ENCODE measurements around the gene CDH22.

DNA sequence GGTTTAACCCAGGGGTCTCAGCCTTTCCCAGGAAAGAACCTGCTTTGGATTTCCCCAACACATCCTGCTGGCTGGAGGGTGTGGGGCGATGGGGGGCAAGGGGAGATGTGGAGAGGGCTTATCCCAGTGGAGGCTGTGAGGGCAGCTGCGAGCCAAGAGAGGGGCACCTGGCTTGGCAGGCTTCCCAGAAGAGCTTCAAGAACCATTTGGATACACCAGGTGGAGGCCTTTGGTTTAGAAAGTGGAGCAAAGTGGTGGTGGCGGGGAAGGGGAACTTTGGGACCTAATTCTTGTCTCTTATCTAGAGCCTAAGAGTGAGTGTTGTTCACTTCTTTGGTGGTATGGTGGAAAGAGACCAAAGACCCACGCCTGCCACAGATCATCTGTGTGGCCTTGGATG, 177.8 kb downstream of the CDH22 start:
- TF ChIP-seq, protein P1, sequence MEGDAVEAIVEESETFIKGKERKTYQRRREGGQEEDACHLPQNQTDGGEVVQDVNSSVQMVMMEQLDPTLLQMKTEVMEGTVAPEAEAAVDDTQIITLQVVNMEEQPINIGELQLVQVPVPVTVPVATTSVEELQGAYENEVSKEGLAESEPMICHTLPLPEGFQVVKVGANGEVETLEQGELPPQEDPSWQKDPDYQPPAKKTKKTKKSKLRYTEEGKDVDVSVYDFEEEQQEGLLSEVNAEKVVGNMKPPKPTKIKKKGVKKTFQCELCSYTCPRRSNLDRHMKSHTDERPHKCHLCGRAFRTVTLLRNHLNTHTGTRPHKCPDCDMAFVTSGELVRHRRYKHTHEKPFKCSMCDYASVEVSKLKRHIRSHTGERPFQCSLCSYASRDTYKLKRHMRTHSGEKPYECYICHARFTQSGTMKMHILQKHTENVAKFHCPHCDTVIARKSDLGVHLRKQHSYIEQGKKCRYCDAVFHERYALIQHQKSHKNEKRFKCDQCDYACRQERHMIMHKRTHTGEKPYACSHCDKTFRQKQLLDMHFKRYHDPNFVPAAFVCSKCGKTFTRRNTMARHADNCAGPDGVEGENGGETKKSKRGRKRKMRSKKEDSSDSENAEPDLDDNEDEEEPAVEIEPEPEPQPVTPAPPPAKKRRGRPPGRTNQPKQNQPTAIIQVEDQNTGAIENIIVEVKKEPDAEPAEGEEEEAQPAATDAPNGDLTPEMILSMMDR (IDR thresholded peaks at IDR 0.05; ENCODE audit: poor library complexity, severe bottlenecking): no peak
- TF ChIP-seq EP300 (conservative IDR thresholded peaks at IDR 0.05; ENCODE audit: poor library complexity, severe bottlenecking) (no peak), SMC3 (conservative IDR thresholded peaks at IDR 0.05; ENCODE audit: poor library complexity) (no peak), EZH2 (IDR thresholded peaks at IDR 0.05; ENCODE audit: borderline replicate concordance, insufficient read depth, low read length, poor library complexity, severe bottlenecking) (no peak), TAF1 (IDR thresholded peaks at IDR 0.05; ENCODE audit: low read depth) (no peak)
- TF ChIP-seq, protein P2, sequence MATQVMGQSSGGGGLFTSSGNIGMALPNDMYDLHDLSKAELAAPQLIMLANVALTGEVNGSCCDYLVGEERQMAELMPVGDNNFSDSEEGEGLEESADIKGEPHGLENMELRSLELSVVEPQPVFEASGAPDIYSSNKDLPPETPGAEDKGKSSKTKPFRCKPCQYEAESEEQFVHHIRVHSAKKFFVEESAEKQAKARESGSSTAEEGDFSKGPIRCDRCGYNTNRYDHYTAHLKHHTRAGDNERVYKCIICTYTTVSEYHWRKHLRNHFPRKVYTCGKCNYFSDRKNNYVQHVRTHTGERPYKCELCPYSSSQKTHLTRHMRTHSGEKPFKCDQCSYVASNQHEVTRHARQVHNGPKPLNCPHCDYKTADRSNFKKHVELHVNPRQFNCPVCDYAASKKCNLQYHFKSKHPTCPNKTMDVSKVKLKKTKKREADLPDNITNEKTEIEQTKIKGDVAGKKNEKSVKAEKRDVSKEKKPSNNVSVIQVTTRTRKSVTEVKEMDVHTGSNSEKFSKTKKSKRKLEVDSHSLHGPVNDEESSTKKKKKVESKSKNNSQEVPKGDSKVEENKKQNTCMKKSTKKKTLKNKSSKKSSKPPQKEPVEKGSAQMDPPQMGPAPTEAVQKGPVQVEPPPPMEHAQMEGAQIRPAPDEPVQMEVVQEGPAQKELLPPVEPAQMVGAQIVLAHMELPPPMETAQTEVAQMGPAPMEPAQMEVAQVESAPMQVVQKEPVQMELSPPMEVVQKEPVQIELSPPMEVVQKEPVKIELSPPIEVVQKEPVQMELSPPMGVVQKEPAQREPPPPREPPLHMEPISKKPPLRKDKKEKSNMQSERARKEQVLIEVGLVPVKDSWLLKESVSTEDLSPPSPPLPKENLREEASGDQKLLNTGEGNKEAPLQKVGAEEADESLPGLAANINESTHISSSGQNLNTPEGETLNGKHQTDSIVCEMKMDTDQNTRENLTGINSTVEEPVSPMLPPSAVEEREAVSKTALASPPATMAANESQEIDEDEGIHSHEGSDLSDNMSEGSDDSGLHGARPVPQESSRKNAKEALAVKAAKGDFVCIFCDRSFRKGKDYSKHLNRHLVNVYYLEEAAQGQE (IDR thresholded peaks at IDR 0.05; ENCODE audit: borderline replicate concordance): no peak

Measured in neural cell (in vitro differentiated cells).